ENCODE measurements around the gene TM7SF3.

The TM7SF3 gene

GRCh38 chr12:27014859-27015729 lies 910 bp upstream of the TM7SF3 start:
- DNase-seq = no peak

GRCh38 chr12:27013611-27014084 lies 536 bp downstream of the TM7SF3 start:
- DNase-seq = no peak

GRCh38 chr12:27012982-27013255 lies 1.3 kb downstream of the TM7SF3 start:
- no peak for DNase-seq

GRCh38 chr12:27012239-27012981 lies 1.8 kb downstream of the TM7SF3 start:
- no peak for DNase-seq

GRCh38 chr12:27009881-27010301 lies 4.3 kb downstream of the TM7SF3 start:
- no peak for DNase-seq

GRCh38 chr12:27008081-27008480 lies 6.1 kb downstream of the TM7SF3 start:
- DNase-seq = no peak

- DNase-seq = no peak
Observed at GRCh38 chr12:27006797-27007467, 7.3 kb downstream of the TM7SF3 start.

- DNase-seq = no peak
Observed at GRCh38 chr12:27005495-27005894, 8.7 kb downstream of the TM7SF3 start.

GRCh38 chr12:27003421-27004381 lies 10.5 kb downstream of the TM7SF3 start:
- no peak for DNase-seq

- DNase-seq = no peak
Observed at GRCh38 chr12:27002141-27002540, 12.0 kb downstream of the TM7SF3 start.

- DNase-seq = no peak
Observed at GRCh38 chr12:27001663-27002062, 12.5 kb downstream of the TM7SF3 start.

- DNase-seq = no peak
Observed at GRCh38 chr12:27000961-27001360, 13.2 kb downstream of the TM7SF3 start.

GRCh38 chr12:26997003-26997402 lies 17.2 kb downstream of the TM7SF3 start:
- no peak for DNase-seq

GRCh38 chr12:26995706-26996105 lies 18.5 kb downstream of the TM7SF3 start:
- no peak for DNase-seq

GRCh38 chr12:26994109-26994508 lies 20.1 kb downstream of the TM7SF3 start:
- no peak for DNase-seq

- no peak for DNase-seq
Observed at GRCh38 chr12:26991826-26992225, 22.4 kb downstream of the TM7SF3 start.

- DNase-seq = no peak
Observed at GRCh38 chr12:26989873-26990272, 24.3 kb downstream of the TM7SF3 start.

GRCh38 chr12:26988703-26989102 lies 25.5 kb downstream of the TM7SF3 start:
- DNase-seq = no peak

- DNase-seq = no peak
Observed at GRCh38 chr12:26987634-26988424, 26.4 kb downstream of the TM7SF3 start.

GRCh38 chr12:26982866-26983265 lies 31.3 kb downstream of the TM7SF3 start:
- no peak for DNase-seq

GRCh38 chr12:26979733-26980132 lies 34.5 kb downstream of the TM7SF3 start:
- DNase-seq = no peak

GRCh38 chr12:26978801-26979200 lies 35.4 kb downstream of the TM7SF3 start:
- DNase-seq = no peak

Measured in CD4-positive, alpha-beta T cell treated with Interleukin-6 for 4 hours (primary cell).